Measurements from ENCODE around the gene RHOBTB1.

Gene RHOBTB1

GRCh38 chr10:60942134-60942787 is 1.7 kb downstream of the RHOBTB1 start:
- DNase-seq (ENCODE audit: low read depth, low spot score) = no peak

- DNase-seq (ENCODE audit: low read depth, low spot score) = no peak
Measured at GRCh38 chr10:60940446-60940845, 3.5 kb downstream of the RHOBTB1 start.

GRCh38 chr10:60937784-60938654 is 6.0 kb downstream of the RHOBTB1 start:
- DNase-seq (ENCODE audit: low read depth, low spot score) = peak; percentile 67

- no peak for DNase-seq (ENCODE audit: low read depth, low spot score)
Measured at GRCh38 chr10:60937022-60937421, 7.0 kb downstream of the RHOBTB1 start.

- no peak for DNase-seq (ENCODE audit: low read depth, low spot score)
Measured at GRCh38 chr10:60934215-60935175, 9.5 kb downstream of the RHOBTB1 start.

- no peak for DNase-seq (ENCODE audit: low read depth, low spot score)
Measured at GRCh38 chr10:60932756-60933155, 11.2 kb downstream of the RHOBTB1 start.

- no peak for DNase-seq (ENCODE audit: low read depth, low spot score)
Measured at GRCh38 chr10:60930237-60930636, 13.7 kb downstream of the RHOBTB1 start.

GRCh38 chr10:60921633-60922032 is 22.4 kb downstream of the RHOBTB1 start:
- no peak for DNase-seq (ENCODE audit: low read depth, low spot score)

GRCh38 chr10:60920479-60920878 is 23.5 kb downstream of the RHOBTB1 start:
- no peak for DNase-seq (ENCODE audit: low read depth, low spot score)

GRCh38 chr10:60919551-60919950 is 24.4 kb downstream of the RHOBTB1 start:
- no peak for DNase-seq (ENCODE audit: low read depth, low spot score)

GRCh38 chr10:60917331-60918280 is 26.4 kb downstream of the RHOBTB1 start:
- DNase-seq (ENCODE audit: low read depth, low spot score) = no peak

GRCh38 chr10:60916025-60916424 is 28.0 kb downstream of the RHOBTB1 start:
- DNase-seq (ENCODE audit: low read depth, low spot score) = no peak

GRCh38 chr10:60914690-60915141 is 29.3 kb downstream of the RHOBTB1 start:
- peak; percentile 69 for DNase-seq (ENCODE audit: low read depth, low spot score)

- no peak for DNase-seq (ENCODE audit: low read depth, low spot score)
Measured at GRCh38 chr10:60913657-60914056, 30.3 kb downstream of the RHOBTB1 start.

GRCh38 chr10:60913071-60913470 is 30.9 kb downstream of the RHOBTB1 start:
- no peak for DNase-seq (ENCODE audit: low read depth, low spot score)

GRCh38 chr10:60911715-60912114 is 32.3 kb downstream of the RHOBTB1 start:
- DNase-seq (ENCODE audit: low read depth, low spot score) = no peak

- no peak for DNase-seq (ENCODE audit: low read depth, low spot score)
Measured at GRCh38 chr10:60911216-60911615, 32.8 kb downstream of the RHOBTB1 start.

GRCh38 chr10:60910543-60910942 is 33.4 kb downstream of the RHOBTB1 start:
- no peak for DNase-seq (ENCODE audit: low read depth, low spot score)

GRCh38 chr10:60908896-60909295 is 35.1 kb downstream of the RHOBTB1 start:
- no peak for DNase-seq (ENCODE audit: low read depth, low spot score)

- DNase-seq (ENCODE audit: low read depth, low spot score) = no peak
Measured at GRCh38 chr10:60908031-60908430, 36.0 kb downstream of the RHOBTB1 start.

GRCh38 chr10:60907236-60907635 is 36.7 kb downstream of the RHOBTB1 start:
- no peak for DNase-seq (ENCODE audit: low read depth, low spot score)
